Fibroblast of lung (primary cell): ENCODE data around the gene FXN. TPM values are rescaled to one million over a fixed set of nuclear protein-coding genes. Genes with fewer than 3 reads are reported as not detected.

Source experiments
- DNase-seq, 2 donors: peaks; one replicate each; pipeline versions ENCODE4 v3.0.0 to v3.0.0-alpha.2; 2010; ENCODE audit warnings: low read depth in 2 of 2
- H2AFZ ChIP-seq: 2 replicates; pipeline ENCODE4 v1.5.1; 2012; ENCODE audit warnings: low read length, control low read depth, inconsistent platforms
- H3K27ac ChIP-seq: 2 replicates; pipeline ENCODE4 v1.5.1; 2011; ENCODE audit warnings: low read length, control low read depth; ENCODE audit not compliant: insufficient read depth
- H3K27me3 ChIP-seq: 2 replicates; pipeline ENCODE4 v1.5.1; 2011; ENCODE audit warnings: mild to moderate bottlenecking, low read length; ENCODE audit not compliant: control insufficient read depth, insufficient read depth
- H3K36me3 ChIP-seq: 2 replicates; pipeline ENCODE4 v1.5.1; 2011; ENCODE audit warnings: low read length; ENCODE audit not compliant: control insufficient read depth, insufficient read depth
- H3K4me1 ChIP-seq: 2 replicates; pipeline ENCODE4 v1.5.1; 2011; ENCODE audit warnings: low read length; ENCODE audit not compliant: control insufficient read depth, insufficient read depth; ENCODE audit errors: extremely low read depth
- H3K4me2 ChIP-seq: 2 replicates; pipeline ENCODE4 v1.5.1; 2011; ENCODE audit warnings: low read length, control low read depth; ENCODE audit not compliant: insufficient read depth; ENCODE audit errors: extremely low read depth
- H3K4me3 ChIP-seq, 4 experiments: fragments of 200-600 bp in 1 of 4; sonication (generic) in 1 of 4; replicated peaks in 1 of 4; 2 replicates each; pipeline ENCODE4 v1.5.1; 2011 to 2016; ENCODE audit warnings: low read length in 4 of 4, low read depth in 3 of 4, mild to moderate bottlenecking in 3 of 4, control low read depth in 2 of 4, inconsistent platforms in 1 of 4, mixed read lengths in 1 of 4; ENCODE audit not compliant: insufficient read depth in 1 of 4; ENCODE audit errors: control extremely low read depth in 1 of 4
- H3K79me2 ChIP-seq: 2 replicates; pipeline ENCODE4 v1.5.1; 2012; ENCODE audit warnings: mild to moderate bottlenecking, low read length, inconsistent platforms; ENCODE audit not compliant: control insufficient read depth, insufficient read depth
- H3K9ac ChIP-seq: 2 replicates; pipeline ENCODE4 v1.5.1; 2011; ENCODE audit warnings: mild to moderate bottlenecking, low read length, control low read depth; ENCODE audit not compliant: insufficient read depth
- H3K9me3 ChIP-seq: 2 replicates; pipeline ENCODE4 v1.5.1; 2012; ENCODE audit warnings: low read depth, low read length; ENCODE audit not compliant: control insufficient read depth, insufficient read depth
- H4K20me1 ChIP-seq: 2 replicates; pipeline ENCODE4 v1.5.1; 2011; ENCODE audit warnings: low read length; ENCODE audit not compliant: control insufficient read depth, insufficient read depth; ENCODE audit errors: extremely low read depth
- EZH2 ChIP-seq: IDR thresholded peaks from 2 replicates; pipeline ENCODE4 v1.5.1; 2012; ENCODE audit warnings: low read length, control low read depth, mild to moderate bottlenecking; ENCODE audit errors: missing control alignments
- polyA plus RNA-seq, 2 donors: library from polyadenylated mRNA; depleted of rRNA in 1 of 2; stranded (reverse) in 1 of 2; unstranded in 1 of 2; fragments of >200 nt; gene quantifications; 2 replicates each; pipeline ENCODE4 v1.2.1, GENCODE V29; 2011 to 2012; ENCODE audit warnings: missing spikeins in 1 of 2
- total RNA-seq: library from RNA; depleted of rRNA; stranded (reverse); fragments of >200 nt; gene quantifications from 2 replicates; pipeline ENCODE4 v1.2.1, GENCODE V29; 2014
- TF ChIP-seq, protein P1 (sequence below), 2 donors: IDR thresholded peaks in 1 of 2; conservative IDR thresholded peaks in 1 of 2; 1 replicate in 1 of 2; 2 replicates in 1 of 2; pipeline ENCODE4 v1.5.1; 2011 to 2012; ENCODE audit warnings: low read length in 2 of 2, control low read depth in 1 of 2, inconsistent platforms in 1 of 2, low read depth in 1 of 2, mild to moderate bottlenecking in 1 of 2

FXN gene
- total and polyA plus RNA-seq, 2 donors (not counting 1 experiment from before 2014, with no cell fraction given) = 0.99 to 21.6 TPM

DNA sequence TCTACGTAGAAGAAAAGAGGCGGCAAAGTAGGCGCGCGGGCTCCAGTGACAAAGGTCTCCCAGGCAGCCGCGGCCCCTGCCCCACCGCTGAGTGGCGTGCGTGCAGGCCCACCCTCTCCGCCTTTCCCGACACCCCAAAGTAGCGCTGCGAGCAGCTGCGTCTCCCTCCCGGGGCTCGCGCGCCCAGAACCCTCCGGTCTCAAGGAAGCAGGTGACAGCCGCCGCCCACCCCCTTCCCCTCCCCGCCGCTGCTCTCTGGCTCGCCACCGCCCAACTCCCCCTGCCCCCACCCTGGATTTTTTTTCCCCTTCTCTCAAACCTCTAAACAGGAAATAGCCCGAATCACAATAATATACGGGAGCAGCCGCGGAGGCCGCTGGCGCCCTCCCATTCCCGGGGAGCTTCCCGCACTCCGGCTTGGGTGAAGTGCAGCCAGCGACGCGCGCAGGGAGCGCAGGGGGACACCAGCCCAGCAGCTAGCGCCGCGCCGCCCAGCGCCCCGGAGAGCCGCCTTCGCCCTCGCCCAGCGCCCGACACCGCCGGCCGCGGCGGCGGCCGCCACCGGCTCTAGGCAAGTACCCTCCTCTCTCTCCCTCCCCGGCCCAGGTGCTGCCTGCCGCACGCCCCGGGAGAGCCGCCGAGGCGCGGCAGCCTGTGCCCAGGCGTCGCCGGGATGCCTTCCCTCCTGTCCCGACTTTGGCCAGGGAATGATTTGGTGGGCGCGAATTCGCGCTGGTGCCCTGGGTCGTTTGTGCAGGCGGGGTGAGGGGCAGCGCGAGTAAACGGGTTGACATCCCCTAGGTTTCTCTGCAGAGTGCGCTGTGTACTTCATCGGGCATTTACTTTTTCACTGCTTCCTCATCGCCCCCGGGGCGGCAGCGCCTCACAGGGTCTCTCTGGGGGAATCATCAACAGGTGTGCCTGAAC, 85.9 kb downstream of the FXN start:
- H3K4me2 ChIP-seq = peak overlapping the region; percentile 89

DNA sequence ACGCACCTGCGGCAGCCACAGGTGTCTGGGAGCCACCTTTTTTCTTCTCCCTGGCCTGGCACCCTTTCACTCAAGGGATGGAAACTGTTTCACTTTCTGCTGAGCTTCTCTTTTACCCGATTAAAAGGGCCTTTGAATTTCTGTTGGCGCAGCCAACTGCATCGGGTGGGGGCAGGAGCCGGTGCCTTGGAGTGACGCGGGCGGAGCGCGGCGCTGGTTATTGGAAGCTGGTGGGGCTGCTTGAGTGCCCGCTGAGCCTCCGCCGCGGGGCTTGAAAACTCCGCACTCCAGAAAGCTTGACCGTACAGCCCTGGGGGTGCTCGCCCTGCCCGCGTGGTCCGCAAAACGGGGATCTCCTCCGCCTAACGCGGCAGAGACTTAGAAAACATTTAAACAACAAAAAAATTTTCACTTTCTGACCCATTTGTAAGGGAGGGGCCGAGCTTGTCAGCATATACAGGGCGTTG, 86.6 kb downstream of the FXN start:
- Histone ChIP-seq H3K9me3 (no peaks in the 10 kb centered on the region), H3K36me3 (no peaks in the 10 kb centered on the region), H3K9ac (peak overlapping the region; percentile 72), H3K79me2 (no peaks in the 10 kb centered on the region), H3K27ac (peak overlapping the region; percentile 72), H3K4me3 (peak overlapping the region; percentile 87 to 95 (median 89)), H3K4me2 (peak overlapping the region; percentile 89), H3K27me3 (no peaks in the 10 kb centered on the region), H3K4me1 (peaks cover 4% of the 10 kb centered on the region), H4K20me1 (no peaks in the 10 kb centered on the region), H2AFZ (peak overlapping the region; percentile 92)
- TF ChIP-seq EZH2 = no peak
- TF ChIP-seq, protein P1, sequence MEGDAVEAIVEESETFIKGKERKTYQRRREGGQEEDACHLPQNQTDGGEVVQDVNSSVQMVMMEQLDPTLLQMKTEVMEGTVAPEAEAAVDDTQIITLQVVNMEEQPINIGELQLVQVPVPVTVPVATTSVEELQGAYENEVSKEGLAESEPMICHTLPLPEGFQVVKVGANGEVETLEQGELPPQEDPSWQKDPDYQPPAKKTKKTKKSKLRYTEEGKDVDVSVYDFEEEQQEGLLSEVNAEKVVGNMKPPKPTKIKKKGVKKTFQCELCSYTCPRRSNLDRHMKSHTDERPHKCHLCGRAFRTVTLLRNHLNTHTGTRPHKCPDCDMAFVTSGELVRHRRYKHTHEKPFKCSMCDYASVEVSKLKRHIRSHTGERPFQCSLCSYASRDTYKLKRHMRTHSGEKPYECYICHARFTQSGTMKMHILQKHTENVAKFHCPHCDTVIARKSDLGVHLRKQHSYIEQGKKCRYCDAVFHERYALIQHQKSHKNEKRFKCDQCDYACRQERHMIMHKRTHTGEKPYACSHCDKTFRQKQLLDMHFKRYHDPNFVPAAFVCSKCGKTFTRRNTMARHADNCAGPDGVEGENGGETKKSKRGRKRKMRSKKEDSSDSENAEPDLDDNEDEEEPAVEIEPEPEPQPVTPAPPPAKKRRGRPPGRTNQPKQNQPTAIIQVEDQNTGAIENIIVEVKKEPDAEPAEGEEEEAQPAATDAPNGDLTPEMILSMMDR (conservative IDR thresholded peaks at IDR 0.05 in 1 of 2, IDR thresholded peaks at IDR 0.05 in 1 of 2; ENCODE audit: low read depth in 1 of 2, low read length in 2 of 2) = no peak
- peak; percentile 62 to 71 for DNase-seq

More for the DNA sequence above, 85.9 kb downstream of the FXN start:
- Histone ChIP-seq H3K27ac (peak overlapping the region; percentile 72), H3K79me2 (no peaks in the 10 kb centered on the region), H3K4me1 (peaks cover 4% of the 10 kb centered on the region), H3K9ac (peak overlapping the region; percentile 72), H3K9me3 (no peaks in the 10 kb centered on the region), H2AFZ (peak overlapping the region; percentile 92), H4K20me1 (no peaks in the 10 kb centered on the region), H3K27me3 (no peaks in the 10 kb centered on the region), H3K4me3 (peak overlapping the region; percentile 87 to 95 (median 89)), H3K36me3 (no peaks in the 10 kb centered on the region)
- peak; percentile 34 to 35 for DNase-seq
- TF ChIP-seq, protein P1 (conservative IDR thresholded peaks at IDR 0.05 in 1 of 2, IDR thresholded peaks at IDR 0.05 in 1 of 2; ENCODE audit: low read depth in 1 of 2, low read length in 2 of 2) = no peak
- TF ChIP-seq EZH2 = no peak

DNA sequence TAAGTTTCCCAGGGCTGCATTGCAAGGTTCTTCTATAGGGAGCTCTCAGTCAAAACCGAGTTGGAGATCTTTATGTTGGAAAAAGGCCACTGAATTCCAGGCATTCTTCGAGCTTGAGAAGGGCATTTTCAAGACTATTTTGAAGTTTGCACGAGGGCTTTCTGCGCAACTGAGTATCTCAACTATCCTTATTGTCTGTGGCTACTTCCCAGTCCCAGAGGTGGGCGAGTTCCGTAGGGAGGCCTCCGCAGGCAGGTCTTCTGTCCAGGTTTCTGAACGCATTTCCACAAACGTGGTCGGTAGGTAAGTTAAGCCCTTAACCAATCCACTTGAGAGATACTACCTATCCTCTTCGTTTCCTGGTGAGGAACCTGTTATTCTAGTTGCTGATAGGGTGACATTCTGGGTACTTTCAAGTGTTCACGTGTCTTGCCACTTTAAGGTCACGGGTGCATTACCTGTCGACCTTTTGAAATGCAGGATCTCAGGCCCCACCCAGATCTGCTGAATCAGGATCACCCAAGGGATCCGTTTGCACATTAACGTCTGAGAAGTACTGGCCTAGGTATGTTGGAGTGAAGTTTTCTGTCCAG, 87.1 kb downstream of the FXN start:
- H3K4me3 ChIP-seq = peak overlapping the region; percentile 87 to 95 (median 89)
- H2AFZ ChIP-seq = peak overlapping the region; percentile 92
- TF ChIP-seq, protein P1 (conservative IDR thresholded peaks at IDR 0.05 in 1 of 2, IDR thresholded peaks at IDR 0.05 in 1 of 2; ENCODE audit: low read depth in 1 of 2, low read length in 2 of 2) = no peak
- no peak for TF ChIP-seq EZH2
- peak overlapping the region; percentile 72 for H3K9ac ChIP-seq
- DNase-seq = peak; percentile 76 to 87
- H3K9me3 ChIP-seq = no peaks in the 10 kb centered on the region
- no peaks in the 10 kb centered on the region for H3K27me3 ChIP-seq
- H3K27ac ChIP-seq = peak overlapping the region; percentile 72
- H3K79me2 ChIP-seq = no peaks in the 10 kb centered on the region
- H3K4me2 ChIP-seq = peak overlapping the region; percentile 89
- peaks cover 4% of the 10 kb centered on the region for H3K4me1 ChIP-seq
- H4K20me1 ChIP-seq = no peaks in the 10 kb centered on the region
- no peaks in the 10 kb centered on the region for H3K36me3 ChIP-seq
